ENCODE measurements around the gene KRT82.

- TF ChIP-seq CTCF (IDR thresholded peaks at IDR 0.05), result no peak
- no peak for TF ChIP-seq POLR2A (IDR thresholded peaks at IDR 0.05)
Measured at GRCh38 chr12:52425466-52425865, 19.3 kb upstream of the KRT82 start.

Measured in adrenal gland (tissue), 5 donors.